ENCODE data around the gene HAAO.
"Not testable (repeated sequence)": the region's sequence is repeated elsewhere in the genome, so short reads cannot be mapped to it uniquely, and the experiment has no call there.

Gene HAAO

GRCh38 chr2:42736598-42737322 is 55.6 kb downstream of the HAAO start:
- no peak for TF ChIP-seq CTCF (IDR thresholded peaks at IDR 0.05; ENCODE audit: insufficient read depth, missing control alignments)
- no peak for FAIRE-seq
- DNase-seq (ENCODE audit: insufficient read length, low spot score), result no peak

- TF ChIP-seq CTCF (IDR thresholded peaks at IDR 0.05; ENCODE audit: insufficient read depth, missing control alignments), result no peak
- no peak for FAIRE-seq
- no peak for DNase-seq (ENCODE audit: insufficient read length, low spot score)
These were observed 58.5 kb downstream of the HAAO start for GRCh38 chr2:42733852-42734251.

GRCh38 chr2:42731316-42731715 is 61.1 kb downstream of the HAAO start:
- not testable (repeated sequence) for DNase-seq (ENCODE audit: insufficient read length, low spot score); FAIRE-seq

- DNase-seq (ENCODE audit: insufficient read length, low spot score) (no peak), FAIRE-seq (no peak)
- TF ChIP-seq CTCF (IDR thresholded peaks at IDR 0.05; ENCODE audit: insufficient read depth, missing control alignments), result no peak
These were observed 65.7 kb downstream of the HAAO start for GRCh38 chr2:42726680-42727079.

GRCh38 chr2:42725657-42726056 is 66.7 kb downstream of the HAAO start:
- no peak for DNase-seq (ENCODE audit: insufficient read length, low spot score)
- no peak for FAIRE-seq
- TF ChIP-seq CTCF (IDR thresholded peaks at IDR 0.05; ENCODE audit: insufficient read depth, missing control alignments), result no peak

- FAIRE-seq, result no peak
- no peak for TF ChIP-seq CTCF (IDR thresholded peaks at IDR 0.05; ENCODE audit: insufficient read depth, missing control alignments)
- no peak for DNase-seq (ENCODE audit: insufficient read length, low spot score)
These were observed 67.5 kb downstream of the HAAO start for GRCh38 chr2:42724886-42725285.

- TF ChIP-seq CTCF (IDR thresholded peaks at IDR 0.05; ENCODE audit: insufficient read depth, missing control alignments), result no peak
- FAIRE-seq (no peak), DNase-seq (ENCODE audit: insufficient read length, low spot score) (no peak)
These were observed 68.9 kb downstream of the HAAO start for GRCh38 chr2:42723465-42723864.
